HG03108 (cell line): Measurements from ENCODE around the gene CSNK2A1.

Source experiments
- ATAC-seq: cut with Tn5 transposase; IDR thresholded peaks from one replicate; pipeline ENCODE4 v1.9.1; 2021; ENCODE audit warnings: moderate library complexity; ENCODE audit not compliant: unreplicated experiment

CSNK2A1 gene

DNA sequence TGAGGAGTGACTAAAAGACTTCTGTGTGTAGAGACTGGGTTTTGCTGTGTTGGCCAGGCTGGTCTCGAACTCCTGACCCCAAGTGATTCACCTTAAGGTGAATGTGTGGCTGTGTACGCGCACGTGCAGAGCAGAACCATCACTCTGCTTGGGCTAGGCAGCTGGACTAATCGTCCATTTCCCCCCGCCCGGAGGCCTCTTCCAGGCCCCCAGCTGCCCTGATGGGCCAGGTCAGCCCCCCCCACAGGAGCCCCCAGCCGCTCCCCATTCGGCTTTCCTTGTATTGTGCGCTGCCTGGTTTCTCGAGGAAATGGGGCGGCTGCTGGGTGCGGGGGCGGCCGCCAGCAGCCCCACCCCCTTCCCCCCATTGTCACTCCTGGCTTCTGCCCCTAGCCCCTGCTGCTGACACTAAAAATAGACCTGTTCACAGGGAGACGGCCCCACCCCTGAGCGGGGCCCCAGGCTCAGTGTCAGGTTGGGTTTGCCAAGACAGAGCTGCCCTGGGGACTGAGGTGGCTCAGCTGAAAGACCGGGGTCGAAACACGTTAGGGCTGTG, 24.6 kb upstream of the CSNK2A1 start:
- ATAC-seq = no peak

DNA sequence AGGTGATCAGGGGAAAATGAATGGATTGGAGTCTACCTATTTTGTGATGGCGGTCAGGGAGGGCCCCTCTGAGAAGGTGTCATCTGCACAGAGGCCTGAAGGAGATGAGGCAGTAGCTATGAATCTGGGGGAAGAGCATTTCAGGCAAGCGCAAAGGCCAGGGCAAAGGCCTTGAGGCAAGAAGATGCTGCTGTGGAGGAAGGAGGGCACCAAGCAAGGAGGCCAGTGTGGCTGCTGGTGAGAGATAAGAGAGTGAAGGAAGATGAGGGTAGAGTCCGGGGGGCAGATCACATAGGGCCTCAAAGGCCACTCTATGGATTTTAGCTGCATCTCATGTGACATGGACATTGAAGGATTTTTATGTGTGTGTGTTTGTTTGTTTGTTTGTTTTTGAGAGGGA, 20.6 kb upstream of the CSNK2A1 start:
- no peak for ATAC-seq

DNA sequence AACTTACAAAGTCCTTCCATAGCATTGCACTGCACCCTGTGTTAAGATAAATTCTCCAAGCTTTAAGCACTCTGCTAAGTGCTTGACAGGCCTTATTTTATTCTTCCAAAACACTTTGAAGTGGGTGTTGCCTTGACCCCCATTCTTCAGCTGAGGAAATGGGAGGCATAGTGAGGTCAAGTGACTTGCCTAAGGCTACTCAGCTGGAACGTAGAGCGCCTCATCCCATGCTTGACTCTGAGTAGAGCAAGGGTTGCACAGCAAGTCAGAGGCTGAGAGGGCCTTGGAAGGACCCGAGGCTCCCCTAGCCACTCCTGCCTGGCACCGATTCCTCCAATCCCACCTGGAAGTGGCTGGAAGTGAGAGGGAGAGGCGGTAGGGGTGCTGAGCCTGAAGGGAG, 19.6 kb upstream of the CSNK2A1 start:
- no peak for ATAC-seq

- ATAC-seq = no peak
These were observed 18.8 kb upstream of the CSNK2A1 start for GRCh38 chr20:562232-562897.

DNA sequence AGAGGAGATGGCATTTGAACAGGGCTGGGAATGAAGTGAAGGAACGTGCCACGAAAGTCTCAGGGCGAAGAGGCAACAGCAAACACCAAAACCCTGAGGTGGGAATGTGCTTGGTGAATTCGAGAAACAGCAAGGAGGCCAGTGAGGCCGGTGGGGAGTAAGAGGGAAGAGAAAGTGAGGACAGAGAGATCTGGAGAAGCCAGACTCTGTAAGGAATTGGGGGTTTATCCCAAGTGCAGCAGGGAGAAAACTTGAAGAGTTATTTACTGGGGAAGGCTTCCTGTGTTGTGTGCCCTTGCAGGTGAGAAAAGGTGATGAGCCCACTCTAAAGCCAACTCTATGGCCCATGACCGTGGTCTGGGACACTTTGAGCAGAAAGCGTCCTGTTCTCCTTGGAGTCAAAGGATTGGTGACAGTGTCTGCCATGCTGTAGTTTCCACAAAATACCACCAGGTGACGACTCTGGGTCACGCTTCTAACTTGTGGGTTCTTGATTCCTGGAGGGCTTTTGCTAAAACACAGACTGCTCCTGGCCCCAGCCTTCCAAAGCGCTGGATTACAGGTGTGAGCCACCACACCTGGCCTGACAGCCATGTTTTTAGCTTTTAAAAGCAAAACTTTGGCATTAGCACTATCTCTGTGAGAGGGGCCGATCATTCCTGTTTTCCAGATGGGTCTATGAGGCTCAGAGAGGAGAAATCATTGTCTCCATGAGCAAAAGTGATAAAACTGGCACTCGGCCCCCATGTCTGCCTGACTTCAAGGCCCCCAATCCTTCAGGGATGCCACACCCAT, 18.0 kb upstream of the CSNK2A1 start:
- ATAC-seq = no peak

- ATAC-seq = no peak
These were observed 17.1 kb upstream of the CSNK2A1 start for GRCh38 chr20:560680-561079.

- no peak for ATAC-seq
These were observed 14.5 kb upstream of the CSNK2A1 start for GRCh38 chr20:558117-558516.

DNA sequence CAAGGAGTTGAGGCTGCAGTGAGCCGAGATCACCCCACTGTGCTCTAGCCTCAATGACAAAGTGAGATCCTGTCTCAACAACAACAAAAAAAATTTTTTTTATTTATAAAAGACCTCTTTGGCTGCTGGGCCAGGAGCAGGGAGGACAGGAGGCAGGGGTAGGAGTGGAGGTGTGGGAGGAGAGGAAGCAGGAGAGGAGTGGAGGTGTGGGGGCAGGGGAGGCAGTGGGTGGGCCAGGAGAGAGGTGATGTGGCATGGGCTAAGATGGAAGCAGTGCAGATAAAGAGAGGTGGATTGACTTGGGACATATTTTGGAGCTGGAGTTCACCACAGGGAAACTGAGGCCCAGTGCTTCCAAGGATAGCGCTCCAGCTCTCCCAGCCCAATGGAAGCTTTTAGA, 13.4 kb upstream of the CSNK2A1 start:
- ATAC-seq = no peak

- no peak for ATAC-seq
These were observed 12.4 kb upstream of the CSNK2A1 start for GRCh38 chr20:555976-556385.

- ATAC-seq = no peak
These were observed 7.0 kb upstream of the CSNK2A1 start for GRCh38 chr20:550611-551010.

DNA sequence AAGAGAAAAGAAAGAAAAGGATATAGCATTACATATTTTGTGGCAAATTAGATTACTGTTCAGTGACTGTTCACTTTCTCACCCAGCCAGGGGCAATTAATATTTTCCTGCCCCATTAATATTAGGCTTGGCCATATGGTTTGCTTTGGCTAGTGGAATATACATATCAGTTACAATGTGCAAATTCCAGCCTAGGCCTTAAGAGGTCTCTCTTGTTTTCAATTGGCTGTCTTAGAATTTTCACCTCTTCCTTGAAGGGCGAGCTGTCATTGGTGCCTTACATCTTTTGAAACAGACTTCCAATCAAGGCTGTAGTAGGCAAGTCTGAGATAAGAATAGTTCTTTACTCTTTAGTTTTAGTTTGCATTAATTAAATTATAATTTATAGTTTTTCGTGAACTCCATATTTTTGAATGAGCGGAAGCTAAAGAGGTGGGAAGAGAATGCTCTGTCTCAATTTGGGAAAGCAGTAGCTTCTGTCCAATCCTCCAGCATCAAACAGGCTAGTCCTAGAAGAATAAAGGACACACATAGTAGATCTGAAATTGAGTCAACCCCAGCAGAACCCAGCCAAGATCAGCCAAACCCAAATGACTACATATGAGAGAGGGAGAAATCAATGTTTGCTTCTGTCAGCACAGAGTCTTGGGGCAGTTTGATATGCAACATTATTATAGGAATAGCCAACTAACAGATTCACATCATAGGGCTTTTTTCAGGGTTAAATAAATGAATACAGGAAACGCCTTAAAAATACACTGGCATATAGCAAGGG, 6.3 kb upstream of the CSNK2A1 start:
- ATAC-seq = no peak

GRCh38 chr20:548906-549305, 5.3 kb upstream of the CSNK2A1 start:
- no peak for ATAC-seq

GRCh38 chr20:547394-547793, 3.8 kb upstream of the CSNK2A1 start:
- no peak for ATAC-seq

GRCh38 chr20:546353-546752, 2.8 kb upstream of the CSNK2A1 start:
- ATAC-seq = no peak

DNA sequence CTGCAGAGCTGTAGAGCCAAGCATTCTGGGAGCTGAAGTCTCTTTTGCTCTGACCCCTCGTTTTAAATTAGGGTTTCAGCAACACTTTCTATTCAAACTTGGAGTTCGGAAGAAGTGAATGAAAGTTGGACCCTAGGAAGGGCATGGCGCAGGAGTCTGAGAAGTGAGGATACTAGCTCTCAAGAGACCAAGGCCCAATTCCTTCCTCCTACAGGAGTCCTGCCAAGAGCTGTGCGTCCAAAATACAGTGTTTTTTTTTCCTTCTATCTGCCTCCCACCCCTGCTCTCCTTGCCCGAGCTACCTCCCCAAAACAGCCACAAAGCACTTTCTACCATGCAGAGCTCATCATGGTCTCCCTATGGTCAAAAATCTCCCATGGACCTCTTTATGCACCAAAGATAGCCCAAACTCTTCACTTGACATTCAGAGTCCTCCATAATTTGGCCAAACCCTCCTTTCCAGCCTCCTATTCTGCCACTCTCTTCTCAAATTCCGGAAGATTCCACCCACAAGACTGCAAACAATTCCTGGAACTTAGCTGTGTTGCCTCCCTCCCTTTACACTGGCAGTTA, 649 bp upstream of the CSNK2A1 start:
- no peak for ATAC-seq

DNA sequence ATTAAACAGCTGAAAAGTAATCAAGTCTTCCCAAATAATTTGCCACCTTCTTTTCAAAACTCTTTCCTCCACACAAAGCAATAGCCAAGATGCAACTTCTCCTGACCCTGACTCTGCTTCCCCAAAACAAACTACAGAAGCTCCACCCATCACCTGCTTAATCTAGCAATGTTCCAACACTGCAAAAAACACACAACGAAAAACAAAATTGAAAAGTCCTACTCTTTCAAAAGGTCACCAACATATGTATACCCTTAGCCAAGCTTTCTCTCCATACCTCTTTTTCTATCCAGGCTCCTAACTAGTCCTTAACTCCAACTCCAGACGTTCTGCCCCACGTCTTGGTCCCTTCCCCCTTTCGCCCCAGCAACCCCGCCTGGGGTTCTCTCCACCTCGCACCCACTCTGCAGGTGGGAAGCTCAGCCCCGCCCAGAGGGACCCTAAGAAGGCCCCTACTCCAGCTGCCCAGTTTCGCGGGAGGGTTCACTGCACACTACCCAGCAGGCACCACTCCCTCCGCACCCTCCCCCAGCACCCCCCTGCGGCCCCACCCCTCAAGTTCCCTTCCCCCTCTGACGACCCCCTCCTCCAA, 717 bp downstream of the CSNK2A1 start:
- ATAC-seq = peak; percentile 1

GRCh38 chr20:540391-541201, 3.0 kb downstream of the CSNK2A1 start:
- no peak for ATAC-seq

- no peak for ATAC-seq
These were observed 3.7 kb downstream of the CSNK2A1 start for GRCh38 chr20:539848-540247.

DNA sequence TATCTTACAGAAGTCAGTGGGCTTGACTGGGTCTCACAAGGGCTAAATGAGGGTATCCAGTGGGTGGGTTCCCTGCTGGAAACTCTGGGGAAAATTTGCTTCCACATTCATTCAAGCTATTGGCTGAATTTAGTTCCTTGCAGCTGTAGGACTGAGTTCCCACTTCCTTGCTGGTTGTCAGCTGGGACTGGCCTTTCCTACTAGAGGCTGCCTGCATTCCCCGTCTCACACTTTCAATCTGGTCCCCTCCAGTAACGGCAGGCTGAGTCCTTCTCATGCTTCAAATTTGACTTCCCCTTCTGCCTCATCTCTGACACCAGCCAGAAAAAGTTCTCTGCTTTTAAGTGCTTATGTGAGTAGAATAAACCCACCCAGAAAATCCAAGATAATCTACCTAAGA, 4.4 kb downstream of the CSNK2A1 start:
- ATAC-seq = no peak

DNA sequence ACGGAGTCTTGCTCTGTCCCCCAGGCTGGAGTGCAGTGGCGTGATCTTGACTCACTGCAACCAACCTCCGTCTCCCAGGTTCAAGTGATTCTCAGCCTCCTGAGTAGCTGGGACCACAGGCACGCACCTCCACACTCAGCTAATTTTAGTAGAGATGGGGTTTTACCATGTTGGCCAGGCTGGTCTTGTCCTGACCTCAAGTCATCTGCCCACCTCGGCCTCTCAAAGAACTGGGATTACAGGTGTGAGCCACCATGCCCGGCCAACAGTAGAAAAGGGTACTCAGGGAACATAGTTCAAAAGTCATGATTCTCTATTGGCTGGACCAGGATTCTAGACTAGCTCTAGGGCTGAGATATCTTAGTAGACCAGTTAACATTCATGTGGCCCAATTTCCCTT, 5.6 kb downstream of the CSNK2A1 start:
- no peak for ATAC-seq
